HuH-7.5 (cell line): ENCODE results near the gene GPC6.

ENCODE experiments used
- DNase-seq: peaks from one replicate; pipeline ENCODE4 v3.0.0; 2011; ENCODE audit warnings: low spot score

Gene GPC6

DNA sequence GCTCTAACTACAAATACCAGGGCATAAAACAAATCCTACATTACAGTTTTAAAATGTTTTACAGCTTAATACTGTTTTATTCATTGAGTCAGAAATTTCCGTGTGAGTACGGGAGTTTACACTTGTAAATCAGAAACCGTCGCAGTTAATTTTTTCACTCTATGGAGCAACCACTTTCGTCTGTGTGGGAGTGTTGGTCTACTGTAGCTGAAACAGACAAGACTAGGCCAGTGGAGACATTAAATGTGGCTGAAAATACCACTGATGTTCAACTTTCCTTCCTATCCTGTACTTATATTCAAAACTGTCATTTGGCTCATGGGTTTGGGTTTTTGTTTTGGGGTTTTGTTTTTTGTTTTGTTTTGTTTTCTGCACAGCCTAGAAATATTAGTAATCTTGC, 984.2 kb downstream of the GPC6 start:
- DNase-seq = no peak

DNA sequence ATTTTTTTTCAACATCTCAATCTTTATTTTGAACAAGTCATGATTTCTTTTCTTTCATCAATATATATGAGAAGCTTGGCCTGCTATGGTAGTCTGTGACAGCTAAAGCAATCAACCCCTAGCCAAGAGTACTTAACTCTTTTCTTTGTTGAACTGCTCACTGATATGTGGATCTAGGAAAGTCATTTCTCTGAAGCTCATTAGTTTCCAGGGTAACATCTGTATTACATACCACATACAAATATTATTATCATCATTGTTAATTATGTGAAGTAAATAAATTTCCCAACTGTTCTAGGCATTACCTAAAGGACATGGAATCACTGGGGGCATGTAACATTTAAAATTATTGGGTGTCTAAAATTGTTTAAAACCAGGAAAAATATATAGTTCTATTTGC, 985.6 kb downstream of the GPC6 start:
- no peak for DNase-seq

DNA sequence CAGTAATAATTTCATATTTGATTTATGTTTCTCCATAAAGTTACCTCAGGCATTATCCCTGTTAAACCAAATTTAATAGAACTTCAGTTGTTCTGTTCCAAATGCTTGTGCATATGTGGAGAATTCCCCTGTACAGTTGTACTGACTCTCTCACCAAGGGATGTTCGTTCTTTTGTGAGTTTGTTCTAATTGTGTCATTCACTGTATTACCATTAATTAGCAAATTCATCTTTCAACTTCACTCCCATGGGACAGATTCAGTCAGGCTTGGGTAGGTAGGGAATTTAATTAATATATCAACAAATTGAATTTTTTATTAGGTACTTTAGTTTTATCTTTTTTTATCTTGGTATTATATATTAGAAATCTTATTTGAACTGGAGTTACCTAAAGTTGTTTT, 987.5 kb downstream of the GPC6 start:
- no peak for DNase-seq

GRCh38 chr13:94214975-94215374, 988.4 kb downstream of the GPC6 start:
- no peak for DNase-seq

DNA sequence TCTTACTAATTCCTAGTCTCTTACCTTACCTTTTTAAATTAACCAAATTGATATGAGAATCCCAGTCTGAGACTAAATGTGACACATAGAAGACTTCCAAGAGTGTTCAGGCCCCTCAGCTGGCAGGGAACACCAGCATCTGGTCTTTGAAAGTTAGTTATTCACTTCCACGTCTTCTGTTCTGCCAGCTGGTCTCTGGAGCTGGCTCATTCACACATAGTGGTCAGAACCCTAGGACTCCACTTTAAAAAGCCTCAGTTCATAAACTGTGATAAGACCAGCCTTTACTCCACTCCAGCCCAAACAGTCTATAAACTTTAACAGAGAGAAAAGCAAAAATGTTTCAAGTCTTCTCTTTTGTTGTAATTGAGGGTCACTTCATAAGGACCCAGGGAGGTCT, 989.9 kb downstream of the GPC6 start:
- no peak for DNase-seq

GRCh38 chr13:94217370-94217769, 990.8 kb downstream of the GPC6 start:
- no peak for DNase-seq

GRCh38 chr13:94218537-94218936, 991.9 kb downstream of the GPC6 start:
- no peak for DNase-seq

DNA sequence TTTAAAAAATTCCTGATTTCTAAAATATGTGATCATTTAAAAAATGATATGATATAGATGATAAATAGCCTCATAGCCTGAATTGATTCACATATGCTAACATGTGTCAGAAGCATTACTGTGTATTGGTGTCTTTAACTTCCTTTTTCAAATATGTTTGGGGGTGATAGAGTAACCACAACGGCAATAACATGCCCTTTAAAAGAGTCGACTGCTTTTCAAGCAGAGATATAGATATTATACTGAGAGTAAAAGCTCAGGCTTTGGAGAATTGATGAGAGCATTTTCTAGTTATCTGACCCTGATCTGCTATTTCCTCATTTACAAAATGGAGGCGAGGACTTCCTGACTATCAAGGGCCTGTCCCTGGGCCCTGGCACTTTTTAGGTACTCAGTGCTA, 992.3 kb downstream of the GPC6 start:
- no peak for DNase-seq

DNA sequence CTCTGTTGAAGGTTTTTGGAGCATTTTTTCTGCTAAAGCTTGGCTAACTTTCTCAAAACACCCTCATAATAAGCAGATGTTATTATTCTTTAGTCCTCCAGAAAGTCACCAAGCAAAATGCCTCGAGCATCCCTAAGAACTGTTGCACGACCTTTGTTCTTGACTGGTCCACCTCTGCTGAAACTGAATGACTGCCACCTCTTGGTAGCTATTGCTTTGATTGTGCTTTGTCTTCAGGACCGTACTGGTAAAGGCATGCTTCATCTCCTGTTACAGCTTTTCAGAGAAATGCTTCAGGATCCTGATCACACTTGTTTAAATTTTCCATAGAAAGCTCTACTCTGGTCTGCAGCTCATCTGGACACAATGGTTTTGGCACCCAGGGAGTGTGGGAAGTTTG, 998.1 kb downstream of the GPC6 start:
- no peak for DNase-seq

GRCh38 chr13:94227255-94227879, 1000.8 kb downstream of the GPC6 start:
- no peak for DNase-seq

- DNase-seq = no peak
Measured at GRCh38 chr13:94228763-94229162, 1002.2 kb downstream of the GPC6 start.

- DNase-seq = no peak
Measured at GRCh38 chr13:94232161-94232950, 1005.7 kb downstream of the GPC6 start.

DNA sequence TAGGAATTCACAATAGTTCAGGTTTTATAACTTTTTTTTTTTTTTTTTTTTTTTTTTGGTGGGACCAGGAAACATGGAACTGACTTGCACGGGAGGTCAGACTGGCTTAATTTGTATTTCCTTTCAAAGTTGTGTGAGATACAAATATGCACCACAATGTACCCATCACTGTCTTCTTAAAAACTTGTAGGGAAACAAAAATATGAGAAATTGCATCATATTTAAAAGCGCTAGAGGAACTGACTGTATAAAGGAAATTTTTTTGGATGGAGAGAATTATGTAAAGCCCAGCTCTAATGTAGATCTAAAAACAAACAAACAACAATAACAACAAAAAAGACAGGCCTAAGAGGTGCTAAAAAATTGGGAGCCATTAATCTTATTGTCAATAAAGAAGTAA, 1006.3 kb downstream of the GPC6 start:
- no peak for DNase-seq

DNA sequence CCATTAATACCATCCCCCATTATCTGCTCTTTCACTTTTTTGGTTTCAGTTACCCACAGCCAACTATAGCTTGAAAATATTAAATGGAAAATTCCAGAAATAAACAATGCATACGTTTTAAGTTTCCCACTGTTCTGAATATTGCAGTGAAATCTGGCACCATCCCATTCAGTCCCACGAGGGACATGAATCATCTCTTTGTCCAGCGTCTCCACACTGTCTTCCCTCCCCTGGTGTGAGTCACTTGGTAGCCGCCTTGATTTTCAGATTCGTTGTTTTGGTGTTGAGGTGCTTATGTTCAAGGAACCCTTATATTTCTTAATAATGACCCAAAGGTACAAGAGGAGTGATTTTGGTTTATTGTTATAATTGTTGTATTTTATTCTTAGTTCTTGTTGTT, 1006.8 kb downstream of the GPC6 start:
- no peak for DNase-seq

DNA sequence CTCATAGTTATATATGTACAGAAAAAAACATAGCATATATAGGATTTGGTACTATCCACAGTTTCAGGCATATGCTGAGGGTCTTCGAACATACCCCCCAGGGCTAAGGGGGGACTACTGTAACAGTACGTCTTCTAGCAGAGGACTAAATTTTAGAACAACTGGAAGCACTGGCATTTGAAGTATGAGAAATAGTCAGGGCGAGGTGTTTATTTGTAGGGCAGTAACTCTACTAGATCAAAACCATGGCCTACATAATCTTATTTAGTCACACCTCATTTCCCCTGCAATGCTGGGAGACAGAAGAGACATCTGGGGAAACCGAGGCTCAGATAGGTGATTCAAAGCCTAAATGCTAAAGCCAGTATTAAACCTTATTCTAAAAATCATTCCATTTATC, 1007.2 kb downstream of the GPC6 start:
- no peak for DNase-seq

- no peak for DNase-seq
Measured at GRCh38 chr13:94234738-94235137, 1008.1 kb downstream of the GPC6 start.

DNA sequence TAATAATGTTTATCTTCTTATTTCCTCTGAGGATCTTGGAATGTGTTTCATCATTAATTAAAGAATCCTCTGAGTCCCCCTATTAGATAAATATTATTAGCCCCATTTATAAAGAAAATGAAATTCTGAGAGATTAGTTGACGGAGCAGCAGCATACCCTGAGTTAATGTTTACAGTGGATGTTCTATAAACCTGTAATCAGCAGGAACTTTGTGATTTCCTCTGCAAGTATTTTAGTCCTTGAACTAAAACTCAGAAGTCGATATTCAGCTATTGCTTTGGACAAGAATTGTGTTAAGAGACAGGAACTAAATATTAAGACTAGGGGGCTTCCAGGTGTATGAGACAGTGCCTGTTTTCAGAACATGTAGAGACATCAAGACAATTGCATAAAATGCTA, 1009.5 kb downstream of the GPC6 start:
- no peak for DNase-seq

- no peak for DNase-seq
Measured at GRCh38 chr13:94236872-94237271, 1010.3 kb downstream of the GPC6 start.

GRCh38 chr13:94239135-94239534, 1012.5 kb downstream of the GPC6 start:
- no peak for DNase-seq

- DNase-seq = no peak
Measured at GRCh38 chr13:94242554-94242953, 1015.9 kb downstream of the GPC6 start.

GRCh38 chr13:94243551-94243950, 1016.9 kb downstream of the GPC6 start:
- DNase-seq = no peak

- DNase-seq = no peak
Measured at GRCh38 chr13:94246495-94246894, 1019.9 kb downstream of the GPC6 start.

DNA sequence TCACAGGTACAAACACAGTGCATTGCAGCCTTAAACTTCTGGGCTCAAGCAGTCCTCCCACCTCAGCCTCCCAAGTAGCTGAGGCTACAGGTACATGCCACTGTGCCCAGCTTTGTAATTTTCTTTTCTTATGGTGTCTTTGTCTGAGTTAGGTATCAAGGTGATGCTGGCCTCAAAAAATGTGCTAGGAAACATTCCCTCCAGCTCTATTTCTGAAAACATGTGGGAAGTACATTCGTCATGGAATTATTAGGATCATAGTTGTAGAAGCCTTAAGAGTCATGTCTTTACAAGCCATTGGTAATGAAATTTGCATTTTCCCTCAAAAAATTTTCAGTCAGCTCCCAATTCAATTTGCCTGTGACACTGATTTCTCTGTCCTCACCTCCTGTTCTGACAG, 1021.3 kb downstream of the GPC6 start:
- DNase-seq = no peak
